ENCODE measurements around the gene RAB37. TPM values are rescaled to one million over a fixed set of nuclear protein-coding genes. Genes with fewer than 3 reads are reported as not detected.

Gene RAB37
- total and polyA plus RNA-seq, 2 of the 13 experiments (the other 11 are each of a cell fraction or from before 2014, with no cell fraction given), result 0.91 to 3.7 TPM

DNA sequence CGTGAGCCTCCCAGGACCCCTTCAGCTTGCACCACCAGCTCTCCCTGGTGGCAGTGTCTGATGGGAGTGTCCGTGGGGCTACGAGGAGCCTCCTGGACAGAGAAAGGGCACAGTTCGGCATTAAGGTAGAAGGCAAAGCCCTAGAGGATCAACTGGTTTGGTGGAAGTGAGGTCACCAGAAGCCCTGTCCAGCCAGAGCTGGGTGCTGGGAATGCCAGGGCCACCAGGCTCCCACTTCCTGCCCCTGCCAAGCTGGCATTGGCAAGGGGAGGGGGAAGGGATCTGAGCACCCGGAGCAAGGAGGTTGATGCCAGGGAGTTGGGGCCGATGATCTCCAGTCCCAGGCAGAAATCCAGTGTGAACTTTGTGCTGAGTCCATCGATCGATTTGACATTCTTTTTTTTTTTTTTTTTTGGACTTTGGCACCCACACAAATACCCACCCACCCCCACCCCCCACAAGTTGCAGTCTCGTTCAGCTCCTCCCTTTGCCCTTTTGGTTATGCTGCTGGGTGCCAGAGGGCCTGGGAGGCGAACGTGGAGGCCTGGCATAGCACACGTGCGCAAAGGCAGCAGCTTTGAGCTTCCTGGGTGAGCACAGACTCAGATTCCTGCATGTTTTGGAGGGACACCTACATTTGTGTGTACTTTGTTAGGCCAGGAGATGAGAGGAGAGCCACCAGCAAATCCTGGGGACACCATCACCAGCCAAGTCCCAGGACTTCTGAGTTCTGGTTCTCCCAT, 13.4 kb downstream of the RAB37 start (continued):
- TF ChIP-seq, protein P1, sequence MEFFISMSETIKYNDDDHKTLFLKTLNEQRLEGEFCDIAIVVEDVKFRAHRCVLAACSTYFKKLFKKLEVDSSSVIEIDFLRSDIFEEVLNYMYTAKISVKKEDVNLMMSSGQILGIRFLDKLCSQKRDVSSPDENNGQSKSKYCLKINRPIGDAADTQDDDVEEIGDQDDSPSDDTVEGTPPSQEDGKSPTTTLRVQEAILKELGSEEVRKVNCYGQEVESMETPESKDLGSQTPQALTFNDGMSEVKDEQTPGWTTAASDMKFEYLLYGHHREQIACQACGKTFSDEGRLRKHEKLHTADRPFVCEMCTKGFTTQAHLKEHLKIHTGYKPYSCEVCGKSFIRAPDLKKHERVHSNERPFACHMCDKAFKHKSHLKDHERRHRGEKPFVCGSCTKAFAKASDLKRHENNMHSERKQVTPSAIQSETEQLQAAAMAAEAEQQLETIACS (CRISPR knock-in tag; IDR thresholded peaks at IDR 0.05), result no peak
- TF ChIP-seq ZNF350 (CRISPR knock-in tag; IDR thresholded peaks at IDR 0.05; ENCODE audit: borderline replicate concordance, low read depth) (peak; percentile 56; the same call in 1 of the 2 replicates), SALL1 (CRISPR knock-in tag; IDR thresholded peaks at IDR 0.05) (peak; percentile 95), SATB2 (CRISPR knock-in tag; IDR thresholded peaks at IDR 0.05) (peak; percentile 85; the same call in 1 of the 2 replicates), PAWR (CRISPR knock-in tag; IDR thresholded peaks at IDR 0.05; ENCODE audit: borderline replicate concordance) (no peak), CEBPB (IDR thresholded peaks at IDR 0.05; ENCODE audit: borderline replicate concordance, low read depth, low read length) (no peak), THYN1 (CRISPR knock-in tag; IDR thresholded peaks at IDR 0.05; ENCODE audit: borderline replicate concordance, low read depth) (no peak), ZNF317 (CRISPR knock-in tag; IDR thresholded peaks at IDR 0.05) (peak; percentile 81), SOX5 (CRISPR knock-in tag; IDR thresholded peaks at IDR 0.05; ENCODE audit: borderline replicate concordance) (peak; percentile 79)
- TF ChIP-seq, protein P2, sequence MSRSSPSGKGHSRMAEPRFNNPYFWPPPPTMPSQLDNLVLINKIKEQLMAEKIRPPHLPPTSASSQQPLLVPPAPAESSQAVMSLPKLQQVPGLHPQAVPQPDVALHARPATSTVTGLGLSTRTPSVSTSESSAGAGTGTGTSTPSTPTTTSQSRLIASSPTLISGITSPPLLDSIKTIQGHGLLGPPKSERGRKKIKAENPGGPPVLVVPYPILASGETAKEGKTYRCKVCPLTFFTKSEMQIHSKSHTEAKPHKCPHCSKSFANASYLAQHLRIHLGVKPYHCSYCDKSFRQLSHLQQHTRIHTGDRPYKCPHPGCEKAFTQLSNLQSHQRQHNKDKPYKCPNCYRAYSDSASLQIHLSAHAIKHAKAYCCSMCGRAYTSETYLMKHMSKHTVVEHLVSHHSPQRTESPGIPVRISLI (CRISPR knock-in tag; IDR thresholded peaks at IDR 0.05; ENCODE audit: borderline replicate concordance), result peak; percentile 100
- TF ChIP-seq, protein P3, sequence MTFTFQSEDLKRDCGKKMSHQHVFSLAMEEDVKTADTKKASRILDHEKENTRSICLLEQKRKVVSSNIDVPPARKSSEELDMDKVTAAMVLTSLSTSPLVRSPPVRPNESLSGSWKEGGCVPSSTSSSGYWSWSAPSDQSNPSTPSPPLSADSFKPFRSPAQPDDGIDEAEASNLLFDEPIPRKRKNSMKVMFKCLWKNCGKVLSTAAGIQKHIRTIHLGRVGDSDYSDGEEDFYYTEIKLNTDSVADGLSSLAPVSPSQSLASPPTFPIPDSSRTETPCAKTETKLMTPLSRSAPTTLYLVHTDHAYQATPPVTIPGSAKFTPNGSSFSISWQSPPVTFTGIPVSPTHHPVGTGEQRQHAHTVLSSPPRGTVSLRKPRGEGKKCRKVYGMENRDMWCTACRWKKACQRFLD (CRISPR knock-in tag; IDR thresholded peaks at IDR 0.05; ENCODE audit: borderline replicate concordance), result no peak
- TF ChIP-seq, protein P4, sequence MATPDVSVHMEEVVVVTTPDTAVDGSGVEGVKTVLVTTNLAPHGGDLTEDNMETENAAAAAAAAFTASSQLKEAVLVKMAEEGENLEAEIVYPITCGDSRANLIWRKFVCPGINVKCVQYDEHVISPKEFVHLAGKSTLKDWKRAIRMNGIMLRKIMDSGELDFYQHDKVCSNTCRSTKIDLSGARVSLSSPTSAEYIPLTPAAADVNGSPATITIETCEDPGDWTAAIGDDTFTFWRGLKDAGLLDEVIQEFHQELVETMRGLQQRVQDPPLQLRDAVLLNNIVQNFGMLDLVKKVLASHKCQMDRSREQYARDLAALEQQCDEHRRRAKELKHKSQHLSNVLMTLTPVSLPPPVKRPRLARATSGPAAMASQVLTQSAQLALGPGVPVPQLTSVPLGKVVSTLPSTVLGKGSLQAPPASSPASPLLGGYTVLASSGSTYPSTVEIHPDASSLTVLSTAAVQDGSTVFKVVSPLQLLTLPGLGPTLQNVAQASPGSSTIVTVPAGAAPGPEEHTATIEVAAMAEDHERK (CRISPR knock-in tag; IDR thresholded peaks at IDR 0.05; ENCODE audit: low read depth), result no peak
- TF ChIP-seq, protein P5, sequence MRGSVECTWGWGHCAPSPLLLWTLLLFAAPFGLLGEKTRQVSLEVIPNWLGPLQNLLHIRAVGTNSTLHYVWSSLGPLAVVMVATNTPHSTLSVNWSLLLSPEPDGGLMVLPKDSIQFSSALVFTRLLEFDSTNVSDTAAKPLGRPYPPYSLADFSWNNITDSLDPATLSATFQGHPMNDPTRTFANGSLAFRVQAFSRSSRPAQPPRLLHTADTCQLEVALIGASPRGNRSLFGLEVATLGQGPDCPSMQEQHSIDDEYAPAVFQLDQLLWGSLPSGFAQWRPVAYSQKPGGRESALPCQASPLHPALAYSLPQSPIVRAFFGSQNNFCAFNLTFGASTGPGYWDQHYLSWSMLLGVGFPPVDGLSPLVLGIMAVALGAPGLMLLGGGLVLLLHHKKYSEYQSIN (CRISPR knock-in tag; IDR thresholded peaks at IDR 0.05; ENCODE audit: borderline replicate concordance), result no peak
- TF ChIP-seq, protein P6, sequence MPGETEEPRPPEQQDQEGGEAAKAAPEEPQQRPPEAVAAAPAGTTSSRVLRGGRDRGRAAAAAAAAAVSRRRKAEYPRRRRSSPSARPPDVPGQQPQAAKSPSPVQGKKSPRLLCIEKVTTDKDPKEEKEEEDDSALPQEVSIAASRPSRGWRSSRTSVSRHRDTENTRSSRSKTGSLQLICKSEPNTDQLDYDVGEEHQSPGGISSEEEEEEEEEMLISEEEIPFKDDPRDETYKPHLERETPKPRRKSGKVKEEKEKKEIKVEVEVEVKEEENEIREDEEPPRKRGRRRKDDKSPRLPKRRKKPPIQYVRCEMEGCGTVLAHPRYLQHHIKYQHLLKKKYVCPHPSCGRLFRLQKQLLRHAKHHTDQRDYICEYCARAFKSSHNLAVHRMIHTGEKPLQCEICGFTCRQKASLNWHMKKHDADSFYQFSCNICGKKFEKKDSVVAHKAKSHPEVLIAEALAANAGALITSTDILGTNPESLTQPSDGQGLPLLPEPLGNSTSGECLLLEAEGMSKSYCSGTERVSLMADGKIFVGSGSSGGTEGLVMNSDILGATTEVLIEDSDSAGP (CRISPR knock-in tag; IDR thresholded peaks at IDR 0.05; ENCODE audit: borderline replicate concordance), result peak; percentile 92
- TF ChIP-seq, protein P7, sequence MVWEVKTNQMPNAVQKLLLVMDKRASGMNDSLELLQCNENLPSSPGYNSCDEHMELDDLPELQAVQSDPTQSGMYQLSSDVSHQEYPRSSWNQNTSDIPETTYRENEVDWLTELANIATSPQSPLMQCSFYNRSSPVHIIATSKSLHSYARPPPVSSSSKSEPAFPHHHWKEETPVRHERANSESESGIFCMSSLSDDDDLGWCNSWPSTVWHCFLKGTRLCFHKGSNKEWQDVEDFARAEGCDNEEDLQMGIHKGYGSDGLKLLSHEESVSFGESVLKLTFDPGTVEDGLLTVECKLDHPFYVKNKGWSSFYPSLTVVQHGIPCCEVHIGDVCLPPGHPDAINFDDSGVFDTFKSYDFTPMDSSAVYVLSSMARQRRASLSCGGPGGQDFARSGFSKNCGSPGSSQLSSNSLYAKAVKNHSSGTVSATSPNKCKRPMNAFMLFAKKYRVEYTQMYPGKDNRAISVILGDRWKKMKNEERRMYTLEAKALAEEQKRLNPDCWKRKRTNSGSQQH (CRISPR knock-in tag; IDR thresholded peaks at IDR 0.05; ENCODE audit: low read depth), result peak; percentile 98
- TF ChIP-seq, protein P8, sequence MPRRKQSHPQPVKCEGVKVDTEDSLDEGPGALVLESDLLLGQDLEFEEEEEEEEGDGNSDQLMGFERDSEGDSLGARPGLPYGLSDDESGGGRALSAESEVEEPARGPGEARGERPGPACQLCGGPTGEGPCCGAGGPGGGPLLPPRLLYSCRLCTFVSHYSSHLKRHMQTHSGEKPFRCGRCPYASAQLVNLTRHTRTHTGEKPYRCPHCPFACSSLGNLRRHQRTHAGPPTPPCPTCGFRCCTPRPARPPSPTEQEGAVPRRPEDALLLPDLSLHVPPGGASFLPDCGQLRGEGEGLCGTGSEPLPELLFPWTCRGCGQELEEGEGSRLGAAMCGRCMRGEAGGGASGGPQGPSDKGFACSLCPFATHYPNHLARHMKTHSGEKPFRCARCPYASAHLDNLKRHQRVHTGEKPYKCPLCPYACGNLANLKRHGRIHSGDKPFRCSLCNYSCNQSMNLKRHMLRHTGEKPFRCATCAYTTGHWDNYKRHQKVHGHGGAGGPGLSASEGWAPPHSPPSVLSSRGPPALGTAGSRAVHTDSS (CRISPR knock-in tag; conservative IDR thresholded peaks at IDR 0.05), result 0 out of 2 replicates have a peak, but pooled peaks have one; percentile 53

Data from HepG2 (cell line).